ENCODE measurements around the gene LCOR.

LCOR gene

GRCh38 chr10:96984541-96985131 is 152.5 kb downstream of the LCOR start:
- H3K4me1 ChIP-seq (ENCODE audit: control insufficient read depth in 1 of 2, insufficient read depth in 1 of 2, low read depth in 1 of 2, low read length in 1 of 2), result peaks cover 14 to 17% of the 10 kb centered on the region in 2 experiments
- H3K36me3 ChIP-seq, result peaks cover 34% of the 10 kb centered on the region
- no peaks in the 10 kb centered on the region for H3K27me3 ChIP-seq
- peak overlapping the region; percentile 4 to 8 for H3K4me3 ChIP-seq (ENCODE audit: low read depth in 1 of 2, low read length in 1 of 2)
- no peaks in the 10 kb centered on the region for H3K9me3 ChIP-seq
- TF ChIP-seq CTCF (IDR thresholded peaks at IDR 0.05), result no peak
- H3K27ac ChIP-seq, result peak overlapping the region; percentile 63

GRCh38 chr10:96986200-96986856 is 154.2 kb downstream of the LCOR start:
- H3K9me3 ChIP-seq, result no peaks in the 10 kb centered on the region
- no peak overlapping the region for H3K27ac ChIP-seq
- peaks cover 14 to 17% of the 10 kb centered on the region in 2 experiments for H3K4me1 ChIP-seq (ENCODE audit: control insufficient read depth in 1 of 2, insufficient read depth in 1 of 2, low read depth in 1 of 2, low read length in 1 of 2)
- H3K27me3 ChIP-seq, result no peaks in the 10 kb centered on the region
- H3K36me3 ChIP-seq, result peaks cover 22% of the 10 kb centered on the region
- H3K4me3 ChIP-seq (ENCODE audit: low read depth in 1 of 2, low read length in 1 of 2), result no peak overlapping the region
- no peak for TF ChIP-seq CTCF (IDR thresholded peaks at IDR 0.05)

GRCh38 chr10:96987141-96987841 is 155.2 kb downstream of the LCOR start:
- no peak for TF ChIP-seq CTCF (IDR thresholded peaks at IDR 0.05)

GRCh38 chr10:96987842-96988175 is 155.7 kb downstream of the LCOR start:
- H3K9me3 ChIP-seq, result no peaks in the 10 kb centered on the region
- TF ChIP-seq CTCF (IDR thresholded peaks at IDR 0.05), result no peak
- H3K4me3 ChIP-seq (ENCODE audit: low read depth in 1 of 2, low read length in 1 of 2), result no peak overlapping the region
- peaks cover 14 to 17% of the 10 kb centered on the region in 2 experiments for H3K4me1 ChIP-seq (ENCODE audit: control insufficient read depth in 1 of 2, insufficient read depth in 1 of 2, low read depth in 1 of 2, low read length in 1 of 2)
- no peaks in the 10 kb centered on the region for H3K27me3 ChIP-seq
- H3K27ac ChIP-seq, result no peak overlapping the region
- peaks cover 10% of the 10 kb centered on the region for H3K36me3 ChIP-seq

More at GRCh38 chr10:96987141-96987841, 155.2 kb downstream of the LCOR start:
- H3K27me3 ChIP-seq, result no peaks in the 10 kb centered on the region
- peaks cover 14 to 17% of the 10 kb centered on the region in 2 experiments for H3K4me1 ChIP-seq (ENCODE audit: control insufficient read depth in 1 of 2, insufficient read depth in 1 of 2, low read depth in 1 of 2, low read length in 1 of 2)
- H3K9me3 ChIP-seq, result no peaks in the 10 kb centered on the region
- no peak overlapping the region for H3K27ac ChIP-seq
- no peak overlapping the region for H3K4me3 ChIP-seq (ENCODE audit: low read depth in 1 of 2, low read length in 1 of 2)
- peaks cover 12% of the 10 kb centered on the region for H3K36me3 ChIP-seq

GRCh38 chr10:96988426-96988825 is 156.3 kb downstream of the LCOR start:
- peaks cover 14 to 17% of the 10 kb centered on the region in 2 experiments for H3K4me1 ChIP-seq (ENCODE audit: control insufficient read depth in 1 of 2, insufficient read depth in 1 of 2, low read depth in 1 of 2, low read length in 1 of 2)
- H3K36me3 ChIP-seq, result peaks cover 10% of the 10 kb centered on the region
- H3K4me3 ChIP-seq (ENCODE audit: low read depth in 1 of 2, low read length in 1 of 2), result no peak overlapping the region
- no peaks in the 10 kb centered on the region for H3K27me3 ChIP-seq
- TF ChIP-seq CTCF (IDR thresholded peaks at IDR 0.05), result no peak
- no peak overlapping the region for H3K27ac ChIP-seq
- H3K9me3 ChIP-seq, result no peaks in the 10 kb centered on the region
